Activated CD4-positive, alpha-beta T cell treated with anti-CD3 and anti-CD28 coated beads, Interleukin-2, Interleukin-6, amounts not matched to agents 100 ng/mL and 50 ng/mL, durations not matched to agents 16 hours and 8 hours (primary cell): ENCODE measurements around the gene ADH1C.
"Not testable (repeated sequence)": the region's sequence is repeated elsewhere in the genome, so short reads cannot be mapped to it uniquely, and the experiment has no call there.

ENCODE experiments used
- DNase-seq: peaks from one replicate; pipeline ENCODE4 v3.0.0-alpha.2; 2020

ADH1C gene

GRCh38 chr4:99356992-99357391 lies 4.4 kb upstream of the ADH1C start:
- DNase-seq: no peak

DNA sequence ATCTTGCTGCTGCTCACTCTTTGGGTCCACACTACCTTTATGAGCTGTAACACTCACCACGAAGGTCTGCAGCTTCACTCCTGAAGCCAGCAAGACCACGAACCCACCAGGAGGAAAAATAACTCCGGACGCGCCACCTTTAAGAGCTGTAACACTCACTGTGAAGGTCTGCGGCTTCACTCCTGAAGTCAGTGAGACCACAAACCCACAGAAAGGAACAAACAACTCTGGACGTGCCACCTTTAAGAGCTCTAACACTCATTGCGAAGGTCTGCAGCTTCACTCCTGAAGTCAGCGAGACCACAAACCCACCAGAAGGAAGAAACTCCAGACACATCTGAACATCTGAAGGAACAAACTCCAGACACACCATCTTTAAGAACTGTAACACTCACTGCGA lies 3.6 kb upstream of the ADH1C start:
- DNase-seq: peak; percentile 3

DNA sequence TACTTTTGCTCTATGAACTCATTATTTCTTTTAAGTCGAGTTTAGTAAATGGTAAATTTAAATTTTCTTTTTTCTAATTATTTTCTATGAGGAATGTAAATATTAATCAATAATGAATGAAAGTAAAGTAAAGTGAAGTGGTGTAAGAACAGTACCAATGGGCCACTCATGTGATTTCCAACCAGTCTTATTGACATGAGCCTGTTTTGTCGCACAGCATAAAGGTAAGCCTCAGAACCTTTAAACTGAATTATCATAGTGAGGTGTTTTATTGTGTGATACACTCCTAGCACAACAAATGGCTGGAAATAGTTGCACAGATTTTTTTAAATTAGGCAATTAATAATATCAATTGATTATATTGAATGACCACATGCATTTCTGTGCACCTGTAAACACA lies 1.1 kb downstream of the ADH1C start:
- no peak for DNase-seq

DNA sequence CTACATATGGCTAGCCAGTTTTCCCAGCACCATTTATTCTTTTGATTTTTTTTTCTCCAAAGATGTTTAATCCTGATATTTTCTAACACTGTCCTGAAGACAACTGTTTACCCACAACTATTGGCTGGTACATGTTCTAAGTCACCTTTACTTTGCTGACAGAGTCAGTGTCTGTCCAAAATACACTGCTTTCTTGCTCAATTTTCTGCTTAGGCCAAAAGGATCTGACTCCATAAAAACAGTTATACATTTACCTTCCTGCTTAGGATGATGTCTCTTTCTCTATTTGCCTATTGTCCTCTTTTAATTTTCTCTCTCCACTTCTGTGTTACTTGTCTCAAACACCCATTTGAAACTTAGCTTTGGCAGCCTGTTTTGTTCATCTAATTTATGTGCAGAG lies 3.2 kb downstream of the ADH1C start:
- no peak for DNase-seq

GRCh38 chr4:99342624-99343023 lies 9.9 kb downstream of the ADH1C start:
- DNase-seq: not testable (repeated sequence)

GRCh38 chr4:99341426-99341825 lies 11.1 kb downstream of the ADH1C start:
- DNase-seq: no peak

DNA sequence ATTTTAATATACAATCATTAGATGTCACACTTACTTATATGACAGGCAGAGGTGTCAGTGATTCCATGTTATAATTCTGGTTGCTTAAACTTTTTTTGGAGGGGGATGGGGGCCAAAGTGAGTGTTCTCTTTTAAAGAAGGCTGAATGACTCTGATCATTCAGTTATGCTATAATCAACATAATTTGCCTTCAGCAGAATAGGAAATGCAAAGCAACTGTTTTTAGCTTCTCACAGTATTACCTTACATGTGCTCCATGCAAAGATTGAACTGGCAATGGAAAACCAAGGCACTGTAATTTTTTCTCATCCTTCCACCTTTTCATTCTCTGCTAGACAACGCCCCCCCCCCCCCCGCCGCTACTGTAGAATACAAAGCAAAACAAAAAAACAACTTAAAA lies 13.4 kb downstream of the ADH1C start:
- DNase-seq: no peak

- DNase-seq: no peak
These were observed 16.0 kb downstream of the ADH1C start for GRCh38 chr4:99336553-99336952.

DNA sequence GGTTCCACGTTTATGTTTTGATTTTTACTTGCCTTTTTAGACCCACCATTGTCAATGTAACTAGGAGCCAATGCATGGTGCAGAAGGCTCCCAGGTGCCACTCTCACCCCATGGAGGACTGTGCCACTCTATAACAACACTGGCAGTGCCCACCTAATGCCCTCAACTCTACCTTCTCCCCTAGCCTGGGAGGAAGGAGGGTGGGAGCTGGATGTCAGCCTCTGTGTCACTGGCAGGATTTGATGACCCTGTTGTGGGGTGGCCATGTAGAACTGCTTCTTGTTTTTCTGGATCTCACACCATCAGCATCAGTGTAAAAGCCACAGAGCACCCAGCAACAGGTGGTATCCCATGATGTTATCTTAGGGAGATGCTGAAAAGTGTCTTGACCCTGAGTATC lies 17.7 kb downstream of the ADH1C start:
- no peak for DNase-seq

GRCh38 chr4:99330648-99331047 lies 21.9 kb downstream of the ADH1C start:
- DNase-seq: no peak

GRCh38 chr4:99329876-99330275 lies 22.7 kb downstream of the ADH1C start:
- no peak for DNase-seq

GRCh38 chr4:99324979-99325378 lies 27.6 kb downstream of the ADH1C start:
- no peak for DNase-seq

DNA sequence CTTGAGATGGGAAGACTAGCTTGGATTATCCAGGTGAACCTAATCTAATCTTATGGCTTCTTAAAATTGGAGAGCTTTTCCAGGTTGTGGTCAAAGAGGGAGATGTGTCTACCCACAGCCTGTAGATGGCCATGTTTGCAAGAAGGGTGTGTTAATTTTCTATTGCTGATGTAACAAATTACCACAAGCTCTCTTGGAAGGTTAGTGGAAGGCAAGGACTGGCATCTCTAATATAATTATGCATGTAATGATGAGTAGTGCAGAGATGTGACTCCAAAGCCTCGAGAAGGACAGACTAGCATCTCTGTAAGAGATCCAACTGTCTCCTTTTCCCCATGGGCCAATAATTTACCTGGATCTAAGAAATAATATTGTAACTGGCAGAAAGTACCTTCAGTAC lies 28.2 kb downstream of the ADH1C start:
- DNase-seq: no peak

GRCh38 chr4:99323756-99324155 lies 28.8 kb downstream of the ADH1C start:
- no peak for DNase-seq

- DNase-seq: no peak
These were observed 31.0 kb downstream of the ADH1C start, which contains the start of gene ADH1B for GRCh38 chr4:99321241-99322191. Gene ADH1B, minus strand, starts transcription at chr4:99321401. Its CDS starts 70 bp downstream, at chr4:99321331.

DNA sequence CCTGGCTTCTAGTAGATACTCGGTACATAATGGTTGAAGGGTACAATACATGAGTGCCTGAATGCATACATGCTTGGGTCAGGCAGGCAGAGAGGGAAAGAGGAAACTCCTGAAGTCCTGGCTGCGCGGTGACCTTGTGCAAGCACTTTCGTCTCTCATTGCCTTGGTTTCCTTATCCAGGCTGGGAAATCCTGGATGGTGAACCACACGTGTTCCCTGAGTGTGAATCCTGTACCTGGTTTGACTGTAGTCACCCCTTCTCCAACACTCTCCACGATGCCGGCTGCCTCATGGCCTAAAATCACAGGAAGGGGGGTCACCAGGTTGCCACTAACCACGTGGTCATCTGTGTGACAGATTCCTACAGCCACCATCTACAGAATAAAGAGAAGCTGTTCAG lies 34.7 kb downstream of the ADH1C start:
- DNase-seq: not testable (repeated sequence)

GRCh38 chr4:99317354-99317753 lies 35.2 kb downstream of the ADH1C start:
- DNase-seq: no peak

- no peak for DNase-seq
These were observed 36.7 kb downstream of the ADH1C start for GRCh38 chr4:99315839-99316238.

- no peak for DNase-seq
These were observed 38.3 kb downstream of the ADH1C start for GRCh38 chr4:99314211-99314610.

- no peak for DNase-seq
These were observed 42.2 kb downstream of the ADH1C start for GRCh38 chr4:99310389-99310788.

DNA sequence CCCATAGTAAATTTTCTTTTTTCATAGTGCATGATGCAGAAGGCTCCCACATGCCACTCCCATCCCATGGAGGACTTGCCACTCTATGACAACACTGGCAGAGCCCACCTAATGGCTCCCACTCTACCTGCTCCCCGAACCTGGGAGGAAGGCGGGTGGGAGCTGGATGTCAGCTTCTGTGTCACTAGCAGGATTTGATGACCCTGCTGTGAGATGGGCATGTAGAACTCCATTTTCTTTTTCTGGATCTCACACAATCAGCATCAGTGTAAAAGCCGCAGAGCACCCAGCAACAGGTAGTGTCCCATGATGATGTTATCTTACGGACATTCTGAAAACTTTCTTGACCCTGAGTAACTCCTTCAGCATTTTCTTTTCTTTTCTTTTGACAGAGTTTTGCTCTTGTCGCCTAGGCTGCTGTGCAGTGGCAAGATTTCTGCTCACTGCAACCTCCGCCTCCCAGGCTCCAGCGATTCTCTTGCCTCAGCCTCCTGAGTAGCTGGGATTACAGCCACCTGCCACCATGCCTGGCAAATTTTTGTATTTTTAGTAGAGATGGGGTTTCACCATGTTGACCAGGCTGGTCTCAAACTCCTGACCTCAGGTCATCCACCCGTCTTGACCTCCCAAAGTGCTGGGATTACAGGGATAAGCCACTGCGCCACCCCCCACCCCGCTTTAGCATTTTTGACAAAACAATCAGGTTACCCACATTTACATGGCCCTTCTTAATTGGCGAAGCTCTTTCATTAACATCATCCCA lies 46.7 kb downstream of the ADH1C start:
- no peak for DNase-seq

DNA sequence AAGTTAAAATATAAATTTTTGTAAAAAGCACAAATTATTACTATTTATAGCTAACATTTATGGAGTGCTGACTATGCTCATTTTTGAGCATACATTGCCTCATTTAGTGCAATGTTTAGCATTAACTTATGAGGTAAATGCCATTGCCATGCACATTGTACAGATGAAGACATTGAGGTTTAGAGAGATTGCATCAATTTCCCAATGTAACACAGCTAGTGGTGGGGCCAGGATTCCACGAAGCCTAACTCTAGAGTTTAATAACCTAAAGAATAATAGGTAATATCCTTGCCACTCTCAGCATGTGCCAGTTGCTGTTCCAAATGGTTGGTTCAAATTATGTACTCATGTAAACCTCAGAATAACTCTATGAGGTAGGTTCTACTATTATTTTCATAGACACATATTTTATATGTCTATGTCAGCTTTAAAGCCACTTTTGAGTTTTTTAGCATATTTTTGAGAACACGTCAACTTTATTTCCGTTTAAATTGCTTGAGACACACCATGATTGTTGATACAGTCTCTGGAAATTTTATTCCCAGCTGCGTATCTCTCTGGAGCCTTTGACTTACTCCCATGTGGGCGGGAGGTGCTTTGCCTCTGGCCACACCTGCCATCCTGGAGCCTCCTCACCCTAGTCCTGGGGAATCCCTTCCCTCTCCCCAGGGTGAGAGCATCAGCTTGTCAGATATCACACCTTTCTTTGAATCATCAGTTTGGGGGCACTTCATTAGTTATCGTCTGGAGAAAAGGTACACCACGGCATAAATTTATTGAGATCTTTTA lies 51.0 kb downstream of the ADH1C start:
- no peak for DNase-seq

DNA sequence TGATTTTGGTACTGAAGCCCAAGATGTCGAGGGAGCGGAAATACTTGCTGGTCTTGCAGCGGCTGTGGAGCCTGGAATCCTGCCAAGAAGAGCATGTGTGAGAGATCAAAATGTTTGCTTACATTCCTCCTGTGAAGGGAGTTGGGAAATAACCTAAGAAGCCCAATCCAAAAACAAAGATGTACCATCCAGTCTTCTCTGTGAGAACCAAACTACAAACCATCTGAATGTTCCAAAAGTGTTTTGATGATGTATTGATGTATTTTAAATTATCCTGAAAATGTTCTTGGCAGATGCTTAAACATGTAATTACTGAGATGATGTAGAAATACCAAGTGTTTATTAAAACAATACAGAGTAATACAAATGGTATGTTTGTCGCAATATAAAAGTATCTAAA lies 51.6 kb downstream of the ADH1C start:
- no peak for DNase-seq
